GM18517 (cell line): ENCODE results near the gene SLC37A3.
"Not testable (repeated sequence)": the region's sequence is repeated elsewhere in the genome, so short reads cannot be mapped to it uniquely, and the experiment has no call there.

Experiments used
- ATAC-seq: cut with Tn5 transposase; IDR thresholded peaks from one replicate; pipeline ENCODE4 v1.9.1; 2021; ENCODE audit warnings: mild to moderate bottlenecking, moderate library complexity; ENCODE audit not compliant: unreplicated experiment

The SLC37A3 gene

DNA sequence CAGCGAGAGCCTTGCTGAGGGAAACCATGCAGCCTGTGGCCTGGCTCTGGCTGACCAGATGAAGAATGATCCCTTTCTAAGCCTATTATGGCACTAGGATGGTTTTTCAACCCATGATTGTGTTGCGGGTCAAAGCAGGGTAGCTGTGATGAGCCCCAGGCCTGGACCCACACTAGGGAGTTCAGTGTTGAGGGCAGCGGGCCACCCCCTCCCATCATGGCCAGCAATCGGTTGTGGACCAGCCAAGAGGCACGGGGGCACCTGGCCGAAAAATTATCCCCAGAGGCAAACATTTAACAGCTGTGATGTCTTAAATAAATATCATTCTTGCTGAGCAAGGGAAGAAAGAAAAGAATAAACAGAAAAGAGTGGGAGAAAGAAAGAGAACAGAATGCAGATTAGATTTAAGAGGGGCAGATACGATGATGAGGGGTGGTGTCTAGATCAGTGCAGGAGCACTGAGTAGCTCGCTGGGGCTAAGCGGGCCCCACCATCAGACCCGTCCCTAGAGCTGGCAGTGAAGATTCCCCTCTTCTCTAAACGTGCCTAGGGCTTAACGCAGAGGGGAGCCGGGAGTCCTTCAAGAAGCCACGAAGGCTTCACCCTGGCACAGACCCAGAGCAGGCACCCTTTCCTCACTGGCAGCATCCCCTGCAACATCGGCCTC lies 82.7 kb downstream of the SLC37A3 start:
- ATAC-seq = no peak

GRCh38 chr7:140314573-140315480 lies 83.5 kb downstream of the SLC37A3 start:
- no peak for ATAC-seq

DNA sequence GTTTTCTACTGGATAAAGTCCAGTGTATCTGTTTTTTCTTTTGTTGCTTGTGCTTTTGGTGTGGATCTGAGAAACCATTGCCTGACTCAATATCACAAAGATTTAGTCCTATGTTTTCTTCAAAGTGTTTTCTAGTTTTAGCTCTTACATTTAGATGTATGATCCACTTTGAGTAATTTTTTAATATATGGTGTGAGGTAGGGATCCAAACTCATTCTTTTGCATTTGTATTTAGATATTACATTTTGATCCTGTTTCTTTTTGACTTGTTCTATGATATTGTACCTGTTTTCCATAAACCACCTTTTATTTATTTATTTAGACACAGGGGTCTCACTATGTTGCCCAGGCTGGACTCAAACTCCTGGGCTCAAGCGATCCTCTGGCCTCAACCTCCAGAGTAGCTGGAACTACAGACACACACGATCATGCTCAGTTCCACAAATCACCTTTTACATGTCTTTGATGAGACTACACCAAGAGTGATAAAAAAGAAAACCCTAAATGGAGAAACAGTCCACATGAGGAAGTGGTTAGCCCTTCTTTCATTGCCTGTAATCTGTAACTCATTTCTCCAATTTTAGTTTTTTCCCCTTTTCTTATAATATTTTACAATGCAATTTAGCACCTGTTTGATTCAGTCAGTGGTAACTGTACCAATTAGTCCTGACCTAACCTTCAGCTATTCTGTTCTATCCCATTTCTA lies 86.0 kb downstream of the SLC37A3 start:
- no peak for ATAC-seq

GRCh38 chr7:140311128-140311527 lies 87.2 kb downstream of the SLC37A3 start:
- not testable (repeated sequence) for ATAC-seq

GRCh38 chr7:140310337-140311002 lies 87.9 kb downstream of the SLC37A3 start:
- ATAC-seq = no peak

DNA sequence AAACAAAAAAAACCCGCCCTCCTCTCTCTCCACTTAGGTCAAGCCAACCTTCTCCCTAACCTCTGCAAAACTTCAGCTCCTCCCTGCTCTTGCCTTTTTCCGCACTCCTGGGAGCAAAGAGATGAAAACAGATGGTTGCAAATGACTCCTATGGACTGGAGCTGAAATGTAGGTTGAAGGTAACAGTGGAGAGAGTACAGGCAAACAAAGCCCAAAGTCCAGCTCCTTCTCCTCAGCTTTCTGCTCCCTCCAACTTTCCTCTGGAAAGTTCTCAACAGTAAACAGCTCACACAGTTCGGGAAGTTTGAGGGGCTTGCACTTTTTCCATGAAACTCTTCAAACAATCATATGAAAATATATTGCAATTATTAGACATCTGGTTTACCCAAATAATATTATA lies 90.3 kb downstream of the SLC37A3 start:
- no peak for ATAC-seq

DNA sequence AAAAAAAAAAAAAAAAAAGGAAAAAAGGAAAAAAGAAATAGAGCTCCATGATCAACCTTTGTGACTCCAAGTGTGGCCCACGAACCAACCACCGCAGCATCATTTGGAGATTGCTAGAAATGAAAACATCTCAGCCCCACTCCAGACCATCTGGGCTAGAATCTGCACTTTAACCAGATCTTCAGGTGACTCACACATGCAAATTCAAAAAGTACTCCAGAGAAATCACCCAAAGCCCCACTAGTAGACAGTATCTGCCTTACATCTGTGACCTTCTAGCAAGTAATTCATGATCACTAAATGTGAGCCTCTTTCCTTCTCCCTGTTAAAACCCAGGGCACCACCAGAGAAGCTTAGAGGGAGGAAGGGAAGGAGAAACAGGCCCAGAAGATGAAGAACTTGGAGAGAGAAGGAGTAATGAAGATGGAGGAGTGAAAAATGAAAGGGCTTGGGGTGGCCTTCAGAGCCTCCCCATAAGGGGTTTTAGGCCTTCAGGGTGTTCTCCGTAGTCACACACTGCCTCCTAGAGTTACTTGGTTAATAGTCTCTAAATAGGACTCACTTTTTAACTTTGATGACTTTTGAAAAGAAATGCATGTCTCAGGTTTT lies 94.0 kb downstream of the SLC37A3 start:
- no peak for ATAC-seq

GRCh38 chr7:140300243-140301136 lies 97.8 kb downstream of the SLC37A3 start:
- no peak for ATAC-seq

- no peak for ATAC-seq
Measured at GRCh38 chr7:140298213-140298612, 100.1 kb downstream of the SLC37A3 start.

DNA sequence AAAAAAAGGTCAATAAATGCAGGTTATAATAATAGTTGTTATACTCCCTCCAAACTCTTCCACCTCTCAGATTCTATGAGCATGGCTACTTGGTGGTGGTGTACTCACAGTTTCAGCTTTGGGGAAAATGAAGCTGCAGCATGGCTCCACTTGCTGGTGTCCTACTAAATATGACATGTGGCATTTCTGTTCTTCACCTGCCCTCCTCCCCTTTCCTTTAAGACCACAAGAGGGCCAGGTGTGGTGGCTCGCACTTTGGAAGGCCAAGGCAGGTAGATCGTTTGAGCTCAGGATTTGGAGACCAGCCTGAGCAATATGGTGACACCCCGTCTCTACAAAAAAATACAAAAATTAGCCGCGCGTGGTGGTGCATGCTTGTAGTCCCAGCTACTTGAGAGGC lies 101.1 kb downstream of the SLC37A3 start:
- ATAC-seq = no peak

- ATAC-seq = no peak
Measured at GRCh38 chr7:140295224-140295738, 103.0 kb downstream of the SLC37A3 start.

DNA sequence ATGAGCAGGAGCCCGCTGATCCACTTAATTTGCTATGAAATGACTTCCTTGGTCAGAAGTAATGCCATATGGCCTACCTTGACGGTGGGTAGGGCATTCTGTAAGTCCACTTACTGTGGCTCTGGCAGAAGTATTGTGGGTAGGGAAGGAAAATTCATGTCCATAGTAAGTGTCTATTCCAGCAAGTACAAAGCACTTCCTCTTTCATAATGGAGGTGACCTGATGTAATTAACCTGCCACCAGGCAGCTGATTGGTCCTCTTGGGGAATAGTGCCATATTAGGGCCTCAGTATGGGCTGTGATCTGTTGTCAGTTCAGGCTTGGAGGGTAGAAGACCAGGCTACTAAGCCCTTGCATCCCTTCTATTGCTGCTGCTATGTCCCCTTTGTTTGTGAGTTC lies 103.9 kb downstream of the SLC37A3 start:
- no peak for ATAC-seq

GRCh38 chr7:140292438-140292837 lies 105.9 kb downstream of the SLC37A3 start:
- no peak for ATAC-seq

DNA sequence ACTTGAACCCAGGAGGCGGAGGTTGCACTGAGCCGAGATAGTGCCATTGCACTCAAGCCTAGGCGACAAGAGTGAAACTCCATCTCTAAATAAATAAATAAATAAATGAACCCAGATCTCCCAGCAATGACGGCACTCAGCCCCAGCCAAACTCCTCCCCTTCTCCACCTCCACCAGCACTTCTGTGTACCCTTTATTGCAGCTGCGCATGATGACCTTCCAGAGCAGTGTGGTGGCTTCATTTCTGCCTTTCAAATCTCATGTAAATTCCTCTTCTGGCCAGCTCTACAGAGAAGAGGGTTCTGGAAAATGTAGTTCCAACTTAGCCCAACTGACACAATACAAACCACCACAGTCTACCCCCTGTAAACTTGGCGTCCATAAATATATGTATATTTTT lies 108.5 kb downstream of the SLC37A3 start:
- ATAC-seq = no peak

DNA sequence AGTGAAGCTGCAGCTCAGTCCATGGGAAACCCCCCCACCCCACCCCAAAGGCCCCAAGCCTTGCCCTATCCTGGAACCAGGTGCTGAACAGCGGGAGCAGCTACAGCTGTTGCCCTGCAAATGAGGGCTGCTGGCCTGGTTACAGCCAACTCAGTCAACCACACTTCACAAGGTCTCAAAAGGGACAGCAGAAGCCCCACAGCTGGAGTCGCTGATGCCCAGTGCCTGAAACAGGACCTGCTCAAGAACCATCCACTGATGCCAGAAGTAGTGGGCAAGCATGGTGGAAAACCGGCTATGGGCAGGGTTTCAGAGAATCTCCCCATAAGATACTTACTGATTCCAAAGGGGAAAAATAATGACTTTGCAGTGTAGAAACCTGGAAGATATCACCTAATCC lies 110.3 kb downstream of the SLC37A3 start:
- no peak for ATAC-seq

GRCh38 chr7:140285938-140286337 lies 112.4 kb downstream of the SLC37A3 start:
- ATAC-seq = no peak

DNA sequence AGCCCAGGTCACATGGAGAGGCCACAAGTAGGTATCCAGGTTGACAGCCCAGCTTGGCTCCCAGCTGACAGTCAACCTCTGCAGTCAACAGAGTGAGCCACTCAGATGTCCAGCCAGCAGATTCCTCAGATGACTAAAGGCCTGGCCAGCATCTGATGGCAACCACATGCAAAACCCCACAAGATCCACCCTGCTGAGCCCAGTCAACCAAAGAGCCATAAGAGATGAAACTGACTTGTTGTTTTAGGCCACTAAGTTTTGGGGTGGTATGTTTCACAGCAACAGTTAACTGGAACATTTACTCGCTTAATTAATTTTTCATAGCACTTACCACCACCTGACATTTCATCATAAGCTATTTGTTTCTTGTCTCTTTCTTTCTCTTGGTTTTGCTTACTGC lies 114.3 kb downstream of the SLC37A3 start:
- ATAC-seq = no peak
